K562 (cell line): Measurements from ENCODE around the gene GMDS. TPM values are rescaled to one million over a fixed set of nuclear protein-coding genes. Genes with fewer than 3 reads are reported as not detected.

Experiments
- ATAC-seq: fragments of 200-7000 bp; cut with Tn5 transposase; 3 replicates; pipeline ENCODE4 v1.9.1; 2020; ENCODE audit warnings: moderate library complexity
- BruUV-seq: library from RNA; stranded (reverse); fragments of 400-500 nt; replicated peaks from 2 replicates; lab custom pipeline; 2021; lab: Mats Ljungman, UMichigan
- CTCF ChIA-PET: fragments of 300-600 bp; formaldehyde crosslinking; extraction: SDS; loops from one replicate; lab custom pipeline; 2021; ENCODE audit warnings: low intra/inter-chr PET ratio; lab: Yijun Ruan, JAX
- POLR2A ChIA-PET: fragments of 300-600, 350-650 bp; sonication (Branson Sonifier 250); formaldehyde crosslinking; extraction: SDS; loops from one replicate; lab custom pipeline; 2021; ENCODE audit warnings: antibody characterized with exemption, inconsistent platforms; lab: Yijun Ruan, JAX
- DNase-seq, 4 experiments: peaks; one replicate each; pipeline versions ENCODE4 v3.0.0 to v3.0.0-alpha.2; 2011 to 2018; ENCODE audit warnings: low spot score in 3 of 4, mixed read lengths in 3 of 4; ENCODE audit errors: extremely low read depth in 1 of 4
- FAIRE-seq: peaks from 2 replicates; lab custom pipeline; 2011; peaks lifted over from hg19 to GRCh38; lab: Jason Lieb, UNC
- H2AFZ ChIP-seq: 2 replicates; pipeline ENCODE4 v1.6.0; 2011; ENCODE audit warnings: low read depth, low read length, control low read depth, inconsistent platforms
- H3K27ac ChIP-seq: fragments of 200-600 bp; 3 replicates; pipeline ENCODE4 v1.8.0; 2011; ENCODE audit warnings: low read depth, mild to moderate bottlenecking, control low read depth, inconsistent platforms, low read length, moderate library complexity, mixed read lengths; ENCODE audit errors: extremely low read depth
- H3K27me3 ChIP-seq, 2 experiments: fragments of 300-600 bp in 1 of 2; 2 replicates in 1 of 2; 3 replicates in 1 of 2; pipeline versions ENCODE4 v1.6.0 to v1.8.0; 2011; ENCODE audit warnings: inconsistent platforms in 2 of 2, low read length in 2 of 2, mild to moderate bottlenecking in 1 of 2, mixed read lengths in 1 of 2, moderate library complexity in 1 of 2; ENCODE audit not compliant: control insufficient read depth in 2 of 2, insufficient read depth in 2 of 2
- H3K36me3 ChIP-seq: fragments of 300-600 bp; 3 replicates; pipeline ENCODE4 v1.8.0; 2011; ENCODE audit warnings: mild to moderate bottlenecking, low read length, inconsistent platforms; ENCODE audit not compliant: control insufficient read depth, insufficient read depth
- H3K4me1 ChIP-seq, 2 experiments: fragments of 200-600 bp in 1 of 2; replicated peaks in 1 of 2; 2 replicates in 1 of 2; 3 replicates in 1 of 2; pipeline versions ENCODE4 v1.5.1 to v1.8.0; 2011; ENCODE audit warnings: inconsistent platforms in 2 of 2, low read length in 2 of 2, mild to moderate bottlenecking in 1 of 2, mixed read lengths in 1 of 2, moderate library complexity in 1 of 2; ENCODE audit not compliant: control insufficient read depth in 2 of 2, insufficient read depth in 2 of 2
- H3K4me2 ChIP-seq: 2 replicates; pipeline ENCODE4 v1.6.1; 2011; ENCODE audit warnings: low read length, control low read depth, inconsistent platforms, mixed read lengths; ENCODE audit not compliant: insufficient read depth
- H3K4me3 ChIP-seq: fragments of 200-600 bp; sonication (generic), shearing (Covaris generic); 2 replicates; pipeline ENCODE4 v1.5.1; 2016; ENCODE audit warnings: control low read depth, inconsistent platforms
- H3K79me2 ChIP-seq: fragments of 200-600 bp; 3 replicates; pipeline ENCODE4 v1.8.0; 2011; ENCODE audit warnings: low read length, inconsistent platforms; ENCODE audit not compliant: control insufficient read depth, insufficient read depth
- H3K9ac ChIP-seq, 2 experiments: 2 replicates each; pipeline versions ENCODE4 v1.6.0 to v1.6.1; 2011; ENCODE audit warnings: low read depth in 2 of 2, low read length in 2 of 2, control low read depth in 1 of 2, inconsistent platforms in 1 of 2, mild to moderate bottlenecking in 1 of 2, mixed read lengths in 1 of 2; ENCODE audit not compliant: insufficient read depth in 1 of 2
- H3K9me1 ChIP-seq: one replicate; pipeline ENCODE4 v1.6.0; 2011; ENCODE audit warnings: inconsistent platforms, mild to moderate bottlenecking, low read length, moderate library complexity; ENCODE audit not compliant: control insufficient read depth, insufficient read depth
- H3K9me3 ChIP-seq: replicated peaks from 2 replicates; pipeline ENCODE4 v1.5.1; 2011; ENCODE audit warnings: low read depth, low read length, inconsistent platforms; ENCODE audit not compliant: control insufficient read depth, insufficient read depth
- H4K20me1 ChIP-seq: replicated peaks from 2 replicates; pipeline ENCODE4 v1.6.1; 2011; ENCODE audit warnings: low read length, inconsistent platforms, mixed read lengths; ENCODE audit not compliant: control insufficient read depth, insufficient read depth
- CAMTA2 ChIP-seq: fragments of 250-450 bp; sonication (Bioruptor Pico); conservative IDR thresholded peaks from 2 replicates; pipeline ENCODE4 v1.5.1; 2022
- FIP1L1 ChIP-seq: fragments of 200-400 bp; formaldehyde crosslinking; IDR thresholded peaks from 2 replicates; pipeline ENCODE4 v1.6.1; 2018; ENCODE audit warnings: mild to moderate bottlenecking, low read depth, low read length; ENCODE audit not compliant: poor library complexity, severe bottlenecking
- GATA2 ChIP-seq: sonication (generic); formaldehyde crosslinking; IDR thresholded peaks from 2 replicates; pipeline ENCODE4 v1.4.0; 2020; ENCODE audit warnings: mild to moderate bottlenecking, missing genetic modification reagents
- KDM5B ChIP-seq: fragments of 200-600 bp; sonication (generic); IDR thresholded peaks from 2 replicates; pipeline ENCODE4 v1.6.1; 2012; ENCODE audit warnings: low read depth, mild to moderate bottlenecking, moderate library complexity, low read length, control low read depth, inconsistent platforms; ENCODE audit not compliant: insufficient replicate concordance
- MYC ChIP-seq, 2 experiments: fragments of 250-450 bp in 1 of 2; sonication (Bioruptor Pico) in 1 of 2; IDR thresholded peaks; 2 replicates each; pipeline versions ENCODE4 v1.5.1 to v1.6.1; 2012 to 2021; ENCODE audit warnings: low read depth in 2 of 2, borderline replicate concordance in 1 of 2, improper control_type of control experiment in 1 of 2, low read length in 1 of 2, mild to moderate bottlenecking in 1 of 2, moderate library complexity in 1 of 2
- SLC30A9 ChIP-seq: fragments of 250-450 bp; sonication (Bioruptor Pico); IDR thresholded peaks from 2 replicates; pipeline ENCODE4 v1.8.0; 2022; ENCODE audit warnings: mild to moderate bottlenecking, moderate library complexity
- SMAD1 ChIP-seq: fragments of 150-350 bp; IDR thresholded peaks from 2 replicates; pipeline ENCODE4 v1.6.1; 2014; ENCODE audit warnings: low read length, low read depth; ENCODE audit not compliant: partially characterized antibody
- SP1 ChIP-seq: sonication (generic); formaldehyde crosslinking; IDR thresholded peaks from 2 replicates; pipeline ENCODE4 v1.8.1; 2022; ENCODE audit warnings: mild to moderate bottlenecking, missing genetic modification reagents
- ZNF584 ChIP-seq: fragments of 200-800 bp; sonication (Bioruptor generic); IDR thresholded peaks from 2 replicates; pipeline ENCODE4 v1.6.1; 2016; ENCODE audit warnings: low read depth, mild to moderate bottlenecking, missing genetic modification characterization, missing compliant biosample characterization
- WGBS: fragments of 100-300 bp; shearing (Covaris generic); methylation state at CpG from one replicate; pipeline ENCODE4 v1.1.6; 2016; ENCODE audit warnings: low coverage, mixed read lengths; ENCODE audit not compliant: insufficient coverage; ENCODE audit errors: missing lambda C conversion rate; 5-methylcytosine and 5-hydroxymethylcytosine counted together
- in situ Hi-C: fragments of 300-500 bp; cut with MboI; formaldehyde crosslinking; loops from 4 replicates; pipeline ENCODE4 v1.15.0; 2018; ENCODE audit warnings: inconsistent platforms, mixed read lengths
- intact Hi-C: fragments of 100-400 bp; cut with micrococcal nuclease; formaldehyde crosslinking; loops from 2 replicates; pipeline ENCODE4 v1.14.2; 2022
- polyA plus RNA-seq, 8 experiments: library from polyadenylated mRNA; depleted of rRNA in 4 of 8; stranded (reverse) in 5 of 8; unstranded in 3 of 8; fragments of >200 nt; fragmentation: Nextera tagmentation in 2 of 8; fragmentation: Illumina TruSeq in 1 of 8; extraction: Ambion mirVana in 2 of 8; extraction: Trizol in 1 of 8; gene quantifications; 2 replicates each; pipeline versions ENCODE4 v1.2.1 to v1.2.3, GENCODE V29; 2011 to 2014; ENCODE audit warnings: inconsistent platforms in 1 of 8, missing spikeins in 1 of 8
- total RNA-seq, 7 experiments: library from RNA; depleted of rRNA in 6 of 7; stranded (reverse); fragments of >200 nt in 6 of 7; fragmentation: Illumina TruSeq in 2 of 7; extraction: Trizol in 2 of 7; gene quantifications; 2 replicates each; pipeline versions ENCODE4 v1.2.1 to v1.2.3, GENCODE V29; 2011 to 2021; ENCODE audit warnings: low replicate concordance in 1 of 7
- TF ChIP-seq, protein P1 (sequence below): fragments of 150-350 bp; IDR thresholded peaks from 2 replicates; pipeline ENCODE4 v1.6.1; 2014; ENCODE audit warnings: low read depth, mild to moderate bottlenecking, low read length, borderline replicate concordance
- TF ChIP-seq, protein P2 (sequence below): fragments of 450-650 bp; IDR thresholded peaks from 2 replicates; pipeline ENCODE4 v1.6.1; 2014; ENCODE audit warnings: low read depth, mild to moderate bottlenecking, moderate library complexity, borderline replicate concordance
- TF ChIP-seq, protein P3 (sequence below): sonication (generic); formaldehyde crosslinking; IDR thresholded peaks from 2 replicates; pipeline ENCODE4 v1.8.0; 2022; ENCODE audit warnings: missing genetic modification reagents, mild to moderate bottlenecking, borderline replicate concordance
- TF ChIP-seq, protein P4 (sequence below): sonication (generic); formaldehyde crosslinking; IDR thresholded peaks from 2 replicates; pipeline ENCODE4 v1.8.0; 2022; ENCODE audit warnings: missing genetic modification reagents, mild to moderate bottlenecking, moderate library complexity, borderline replicate concordance

GMDS gene
- total and polyA plus RNA-seq, 9 of the 15 experiments (the other 6 are each of a cell fraction or from before 2014, with no cell fraction given): 0.48 to 31.8 (median 13.4) TPM

DNA sequence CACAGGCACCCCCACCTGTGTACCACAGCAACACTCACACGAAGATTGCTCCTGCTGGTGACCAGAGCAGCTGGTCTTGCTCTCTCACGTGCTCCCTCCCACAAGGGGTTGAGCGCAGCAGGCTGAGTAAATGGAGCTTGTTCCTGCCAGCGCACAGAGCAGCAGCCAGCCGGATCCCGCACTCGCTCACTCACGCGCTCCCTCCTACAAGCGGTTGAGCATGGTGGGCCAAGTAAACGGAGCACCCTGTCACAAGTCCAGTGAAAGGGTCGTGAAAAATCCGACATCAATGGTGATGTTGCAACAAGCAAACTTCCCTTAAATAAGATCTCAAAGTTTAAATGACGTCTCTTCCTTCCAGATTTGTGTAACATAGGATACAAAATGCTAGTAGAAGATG lies 322.0 kb downstream of the GMDS start:
- H3K4me1 ChIP-seq: no peaks in the 10 kb centered on the region
- no peak overlapping the region for H3K27ac ChIP-seq
- peaks cover 4% of the 10 kb centered on the region; the same call in 1 of the 2 replicates for H3K9me3 ChIP-seq
- FAIRE-seq: no peak
- in situ Hi-C loops (no loop called here), intact Hi-C loops (no loop called here)
- no peak overlapping the region; a peak in 1 of 4 replicates for H3K9ac ChIP-seq
- CTCF ChIA-PET: no interaction called here
- H3K27me3 ChIP-seq: peaks cover 0 to 7% of the 10 kb centered on the region in 2 experiments; a peak in 2 of 5 replicates
- no peaks in the 10 kb centered on the region for H3K9me1 ChIP-seq
- H2AFZ ChIP-seq: no peak overlapping the region
- H3K4me2 ChIP-seq: no peak overlapping the region
- no peak for DNase-seq
- POLR2A ChIA-PET: no interaction called here
- H3K79me2 ChIP-seq: no peaks in the 10 kb centered on the region
- WGBS: 41% methylated on average over 13 of the region's 14 CpGs
- no peaks in the 10 kb centered on the region for H4K20me1 ChIP-seq
- no TSS peak for BruUV-seq
- ATAC-seq: no peak
- no peak overlapping the region for H3K4me3 ChIP-seq
- no peaks in the 10 kb centered on the region for H3K36me3 ChIP-seq
- no peak for TF ChIP-seq KDM5B
- TF ChIP-seq, protein P1, sequence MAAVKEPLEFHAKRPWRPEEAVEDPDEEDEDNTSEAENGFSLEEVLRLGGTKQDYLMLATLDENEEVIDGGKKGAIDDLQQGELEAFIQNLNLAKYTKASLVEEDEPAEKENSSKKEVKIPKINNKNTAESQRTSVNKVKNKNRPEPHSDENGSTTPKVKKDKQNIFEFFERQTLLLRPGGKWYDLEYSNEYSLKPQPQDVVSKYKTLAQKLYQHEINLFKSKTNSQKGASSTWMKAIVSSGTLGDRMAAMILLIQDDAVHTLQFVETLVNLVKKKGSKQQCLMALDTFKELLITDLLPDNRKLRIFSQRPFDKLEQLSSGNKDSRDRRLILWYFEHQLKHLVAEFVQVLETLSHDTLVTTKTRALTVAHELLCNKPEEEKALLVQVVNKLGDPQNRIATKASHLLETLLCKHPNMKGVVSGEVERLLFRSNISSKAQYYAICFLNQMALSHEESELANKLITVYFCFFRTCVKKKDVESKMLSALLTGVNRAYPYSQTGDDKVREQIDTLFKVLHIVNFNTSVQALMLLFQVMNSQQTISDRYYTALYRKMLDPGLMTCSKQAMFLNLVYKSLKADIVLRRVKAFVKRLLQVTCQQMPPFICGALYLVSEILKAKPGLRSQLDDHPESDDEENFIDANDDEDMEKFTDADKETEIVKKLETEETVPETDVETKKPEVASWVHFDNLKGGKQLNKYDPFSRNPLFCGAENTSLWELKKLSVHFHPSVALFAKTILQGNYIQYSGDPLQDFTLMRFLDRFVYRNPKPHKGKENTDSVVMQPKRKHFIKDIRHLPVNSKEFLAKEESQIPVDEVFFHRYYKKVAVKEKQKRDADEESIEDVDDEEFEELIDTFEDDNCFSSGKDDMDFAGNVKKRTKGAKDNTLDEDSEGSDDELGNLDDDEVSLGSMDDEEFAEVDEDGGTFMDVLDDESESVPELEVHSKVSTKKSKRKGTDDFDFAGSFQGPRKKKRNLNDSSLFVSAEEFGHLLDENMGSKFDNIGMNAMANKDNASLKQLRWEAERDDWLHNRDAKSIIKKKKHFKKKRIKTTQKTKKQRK: no peak
- TF ChIP-seq, protein P2, sequence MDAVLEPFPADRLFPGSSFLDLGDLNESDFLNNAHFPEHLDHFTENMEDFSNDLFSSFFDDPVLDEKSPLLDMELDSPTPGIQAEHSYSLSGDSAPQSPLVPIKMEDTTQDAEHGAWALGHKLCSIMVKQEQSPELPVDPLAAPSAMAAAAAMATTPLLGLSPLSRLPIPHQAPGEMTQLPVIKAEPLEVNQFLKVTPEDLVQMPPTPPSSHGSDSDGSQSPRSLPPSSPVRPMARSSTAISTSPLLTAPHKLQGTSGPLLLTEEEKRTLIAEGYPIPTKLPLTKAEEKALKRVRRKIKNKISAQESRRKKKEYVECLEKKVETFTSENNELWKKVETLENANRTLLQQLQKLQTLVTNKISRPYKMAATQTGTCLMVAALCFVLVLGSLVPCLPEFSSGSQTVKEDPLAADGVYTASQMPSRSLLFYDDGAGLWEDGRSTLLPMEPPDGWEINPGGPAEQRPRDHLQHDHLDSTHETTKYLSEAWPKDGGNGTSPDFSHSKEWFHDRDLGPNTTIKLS: no peak
- no peak for TF ChIP-seq GATA2 (CRISPR knock-in tag)
- no peak for TF ChIP-seq MYC (IDR thresholded peaks at IDR 0.05; ENCODE audit: low read depth, low read length)
- no peak for TF ChIP-seq MYC (CRISPR knock-in tag; IDR thresholded peaks at IDR 0.05; ENCODE audit: borderline replicate concordance, low read depth)
- TF ChIP-seq SMAD1: no peak
- TF ChIP-seq SP1 (CRISPR knock-in tag): no peak
- no peak for TF ChIP-seq CAMTA2
- TF ChIP-seq SLC30A9 (CRISPR knock-in tag): no peak
- no peak for TF ChIP-seq FIP1L1
- TF ChIP-seq, protein P3, sequence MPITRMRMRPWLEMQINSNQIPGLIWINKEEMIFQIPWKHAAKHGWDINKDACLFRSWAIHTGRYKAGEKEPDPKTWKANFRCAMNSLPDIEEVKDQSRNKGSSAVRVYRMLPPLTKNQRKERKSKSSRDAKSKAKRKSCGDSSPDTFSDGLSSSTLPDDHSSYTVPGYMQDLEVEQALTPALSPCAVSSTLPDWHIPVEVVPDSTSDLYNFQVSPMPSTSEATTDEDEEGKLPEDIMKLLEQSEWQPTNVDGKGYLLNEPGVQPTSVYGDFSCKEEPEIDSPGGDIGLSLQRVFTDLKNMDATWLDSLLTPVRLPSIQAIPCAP (CRISPR knock-in tag): no peak
- TF ChIP-seq ZNF584: no peak
- TF ChIP-seq, protein P4, sequence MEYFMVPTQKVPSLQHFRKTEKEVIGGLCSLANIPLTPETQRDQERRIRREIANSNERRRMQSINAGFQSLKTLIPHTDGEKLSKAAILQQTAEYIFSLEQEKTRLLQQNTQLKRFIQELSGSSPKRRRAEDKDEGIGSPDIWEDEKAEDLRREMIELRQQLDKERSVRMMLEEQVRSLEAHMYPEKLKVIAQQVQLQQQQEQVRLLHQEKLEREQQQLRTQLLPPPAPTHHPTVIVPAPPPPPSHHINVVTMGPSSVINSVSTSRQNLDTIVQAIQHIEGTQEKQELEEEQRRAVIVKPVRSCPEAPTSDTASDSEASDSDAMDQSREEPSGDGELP (CRISPR knock-in tag): no peak
- TF ChIP-seq, all 486 proteins: peak for 0
